Fibroblast of mammary gland (primary cell): ENCODE data around the gene PALLD.
"Not testable (repeated sequence)": the region's sequence is repeated elsewhere in the genome, so short reads cannot be mapped to it uniquely, and the experiment has no call there.

Source experiments
- DNase-seq: peaks from one replicate; pipeline ENCODE4 v3.0.0-alpha.2; 2010; ENCODE audit warnings: low read depth
- H3K4me3 ChIP-seq: 2 replicates; pipeline ENCODE4 v1.5.1; 2011; ENCODE audit warnings: low read depth, mild to moderate bottlenecking, low read length, moderate library complexity; ENCODE audit not compliant: control insufficient read depth
- CTCF ChIP-seq: conservative IDR thresholded peaks from 2 replicates; pipeline ENCODE4 v1.5.1; 2011; ENCODE audit warnings: low read depth, low read length, inconsistent platforms; ENCODE audit not compliant: control insufficient read depth, insufficient read depth

Gene PALLD

DNA sequence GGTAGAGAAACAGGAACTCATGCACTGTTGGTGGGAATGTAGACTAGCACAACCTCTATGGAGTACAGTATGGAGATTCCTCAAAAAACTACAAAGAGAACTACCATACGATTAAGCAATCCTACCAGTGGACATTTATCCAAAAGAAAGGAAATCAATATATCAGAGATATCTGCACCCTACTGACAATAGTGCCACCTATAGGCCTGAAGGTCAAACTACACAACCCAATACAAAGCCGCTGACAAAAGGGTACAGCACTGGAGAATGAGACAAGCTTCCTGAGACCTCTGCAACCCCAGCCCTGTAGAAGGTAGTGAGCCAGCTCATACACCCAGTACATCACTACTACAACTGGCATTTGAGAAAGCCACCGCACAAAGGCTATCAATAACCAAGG lies 446.1 kb downstream of the PALLD start:
- TF ChIP-seq CTCF = peak; percentile 55
- no peak overlapping the region for H3K4me3 ChIP-seq
- DNase-seq = peak; percentile 13

DNA sequence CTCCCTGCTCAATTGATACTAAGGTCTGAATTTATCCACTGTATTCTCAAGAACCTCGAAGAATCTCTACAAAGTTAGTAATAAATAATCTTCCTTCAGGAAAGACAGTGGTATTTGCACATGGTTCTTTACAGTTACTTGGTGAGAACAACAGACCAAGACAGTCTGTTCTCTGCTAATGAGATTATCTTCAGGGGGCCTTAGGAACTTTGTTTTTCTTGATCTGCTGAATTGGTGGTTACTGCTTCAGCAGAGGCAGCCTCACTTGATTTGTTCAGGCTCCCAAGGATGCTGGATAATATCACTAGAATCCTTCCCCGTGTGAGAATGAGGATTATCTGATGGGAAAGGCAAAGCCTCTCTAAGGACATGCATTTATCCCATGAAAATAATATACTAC lies 448.4 kb downstream of the PALLD start:
- H3K4me3 ChIP-seq = no peak overlapping the region
- TF ChIP-seq CTCF = no peak
- no peak for DNase-seq

DNA sequence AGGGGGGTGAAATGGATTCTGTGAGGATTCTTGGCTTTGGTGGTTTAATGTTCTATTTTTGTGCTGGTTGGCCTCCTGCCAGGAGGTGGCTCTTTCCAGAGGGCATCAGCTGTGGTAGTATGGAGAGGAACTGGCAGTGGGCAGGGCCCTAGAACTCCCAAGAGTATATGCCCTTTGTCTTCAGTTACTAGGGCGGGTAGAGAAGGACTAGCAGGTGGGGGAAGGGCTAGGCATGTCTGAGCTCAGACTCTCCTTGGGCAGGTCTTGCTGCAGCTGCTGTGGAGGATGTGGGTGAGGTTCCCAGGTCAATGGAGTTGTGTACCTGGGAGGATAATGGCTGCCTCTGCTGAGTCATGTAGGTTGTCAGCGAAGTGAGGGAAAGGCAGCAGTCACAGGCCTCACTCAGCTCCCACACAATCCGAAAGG lies 456.0 kb downstream of the PALLD start:
- DNase-seq = not testable (repeated sequence)

DNA sequence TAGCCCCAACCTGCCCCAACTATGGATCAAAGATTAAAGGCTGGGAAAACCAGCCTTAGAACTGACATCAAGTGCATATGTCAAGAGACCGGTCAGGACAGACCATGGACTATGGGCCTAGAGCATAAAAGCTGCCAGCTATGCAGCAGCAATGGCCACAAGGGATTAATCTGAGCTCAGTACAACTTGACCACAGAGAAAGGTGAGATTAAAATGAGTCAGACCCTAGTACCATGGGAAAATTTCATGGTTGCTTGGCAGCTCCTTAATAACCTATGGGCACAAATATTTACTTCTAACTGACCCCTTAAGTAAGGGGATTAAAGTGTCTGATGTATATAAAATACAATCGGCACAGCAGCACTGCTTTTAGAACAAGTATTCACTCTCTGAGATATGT lies 458.8 kb downstream of the PALLD start:
- peak; percentile 53 for DNase-seq
- TF ChIP-seq CTCF = no peak
- H3K4me3 ChIP-seq = no peak overlapping the region

More for the DNA sequence above, 456.0 kb downstream of the PALLD start:
- not testable (repeated sequence) for H3K4me3 ChIP-seq

DNA sequence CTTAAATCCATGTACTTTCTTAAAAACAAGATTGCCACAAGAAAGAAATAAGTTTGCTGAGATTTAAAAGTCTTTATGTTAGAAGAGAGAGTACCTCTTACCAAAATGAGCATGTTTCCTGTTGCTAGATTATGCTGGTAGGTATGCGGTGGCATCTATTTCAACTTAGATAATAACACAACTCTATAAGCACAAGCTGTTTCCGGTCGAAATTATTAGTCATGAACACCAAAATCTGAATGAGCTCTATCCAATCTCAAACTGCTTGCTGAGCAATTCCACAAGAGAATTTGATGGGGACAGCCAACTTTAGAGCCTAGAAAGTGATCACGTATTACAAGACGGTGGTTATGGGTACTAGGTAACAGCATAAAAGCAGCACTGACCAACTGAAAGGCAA lies 463.9 kb downstream of the PALLD start:
- H3K4me3 ChIP-seq = no peak overlapping the region
- no peak for TF ChIP-seq CTCF
- DNase-seq = no peak

DNA sequence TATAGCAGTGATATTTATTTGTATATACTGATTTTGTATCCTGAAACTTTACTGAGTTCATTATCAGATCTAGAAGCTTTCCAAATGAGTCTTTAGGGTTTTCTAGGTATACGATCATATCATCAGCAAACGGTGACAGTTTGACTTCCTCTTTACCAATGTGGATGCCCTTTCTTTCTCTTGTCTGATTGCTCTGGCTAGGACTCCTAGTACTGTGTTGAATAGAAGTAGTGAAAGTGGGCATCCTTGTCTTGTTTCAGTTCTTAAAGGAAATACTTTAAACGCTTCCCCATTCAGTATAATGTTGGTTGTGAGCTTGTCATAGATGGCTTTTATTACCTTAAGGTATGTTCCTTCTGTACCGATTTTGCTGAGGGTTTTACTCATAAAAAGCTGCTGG lies 475.7 kb downstream of the PALLD start:
- TF ChIP-seq CTCF = no peak
- H3K4me3 ChIP-seq = no peak overlapping the region
- no peak for DNase-seq
